HepG2 (cell line): ENCODE data around the gene EML2.

Experiments
- CTCF ChIP-seq: sonication (generic); formaldehyde crosslinking; IDR thresholded peaks from 2 replicates; pipeline ENCODE4 v1.5.0; 2020; ENCODE audit warnings: mild to moderate bottlenecking, missing genetic modification reagents, moderate library complexity
- EZH2 ChIP-seq: conservative IDR thresholded peaks from 2 replicates; pipeline ENCODE4 v1.6.1; 2012; ENCODE audit warnings: mild to moderate bottlenecking, low read depth, low read length, moderate library complexity
- HDAC6 ChIP-seq: fragments of 200-600 bp; sonication (generic); IDR thresholded peaks from 2 replicates; pipeline ENCODE4 v1.7.0; 2017; ENCODE audit warnings: mild to moderate bottlenecking, antibody characterized with exemption, low read length, low read depth
- PRPF4 ChIP-seq: fragments of 200-400 bp; formaldehyde crosslinking; IDR thresholded peaks from 2 replicates; pipeline ENCODE4 v1.6.1; 2016; ENCODE audit warnings: low read length, low read depth; ENCODE audit not compliant: poor library complexity, severe bottlenecking
- RBM22 ChIP-seq: fragments of 200-400 bp; formaldehyde crosslinking; optimal IDR thresholded peaks from 2 replicates; pipeline ENCODE3; 2017; ENCODE audit warnings: mild to moderate bottlenecking, low read length, moderate library complexity

- no peak for TF ChIP-seq CTCF
- no peak for TF ChIP-seq PRPF4
- no peak for TF ChIP-seq HDAC6
- no peak for TF ChIP-seq RBM22
- TF ChIP-seq EZH2 = no peak
Measured at GRCh38 chr19:45560038-45560437, 79.2 kb downstream of the EML2 start.
